Activated naive CD4-positive, alpha-beta T cell treated with anti-CD3 and anti-CD28 coated beads, Interleukin-2, amount 50 U/mL, for 16 hours (primary cell): ENCODE measurements around the gene PRR15L.
"Not testable (repeated sequence)": the region's sequence is repeated elsewhere in the genome, so short reads cannot be mapped to it uniquely, and the experiment has no call there.

Experiments used
- DNase-seq: peaks from one replicate; pipeline ENCODE4 v3.0.0-alpha.2; 2020

Gene PRR15L

GRCh38 chr17:47956791-47957590, 692 bp downstream of the PRR15L start:
- no peak for DNase-seq

- DNase-seq: no peak
Observed at GRCh38 chr17:47955497-47956461, 1.9 kb downstream of the PRR15L start.

DNA sequence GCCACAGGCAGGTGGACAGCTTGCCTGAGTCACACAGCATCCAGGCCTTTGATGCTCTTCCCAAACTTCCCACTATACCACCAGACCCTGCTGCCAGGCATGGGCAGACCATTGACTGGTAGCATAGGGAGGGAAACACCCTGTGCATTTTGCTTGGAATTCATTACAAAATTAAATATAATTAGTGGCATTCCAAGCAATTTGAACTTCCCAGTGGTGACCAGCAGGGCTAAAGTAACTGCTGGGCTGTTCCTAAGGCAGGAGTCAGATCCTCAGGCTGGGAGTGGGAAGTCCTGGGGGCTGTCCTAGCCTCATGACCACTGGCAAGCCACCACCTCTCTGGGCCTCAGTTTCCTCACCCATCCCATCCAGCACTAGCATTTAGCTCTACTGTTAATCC, 3.8 kb downstream of the PRR15L start:
- DNase-seq: no peak

DNA sequence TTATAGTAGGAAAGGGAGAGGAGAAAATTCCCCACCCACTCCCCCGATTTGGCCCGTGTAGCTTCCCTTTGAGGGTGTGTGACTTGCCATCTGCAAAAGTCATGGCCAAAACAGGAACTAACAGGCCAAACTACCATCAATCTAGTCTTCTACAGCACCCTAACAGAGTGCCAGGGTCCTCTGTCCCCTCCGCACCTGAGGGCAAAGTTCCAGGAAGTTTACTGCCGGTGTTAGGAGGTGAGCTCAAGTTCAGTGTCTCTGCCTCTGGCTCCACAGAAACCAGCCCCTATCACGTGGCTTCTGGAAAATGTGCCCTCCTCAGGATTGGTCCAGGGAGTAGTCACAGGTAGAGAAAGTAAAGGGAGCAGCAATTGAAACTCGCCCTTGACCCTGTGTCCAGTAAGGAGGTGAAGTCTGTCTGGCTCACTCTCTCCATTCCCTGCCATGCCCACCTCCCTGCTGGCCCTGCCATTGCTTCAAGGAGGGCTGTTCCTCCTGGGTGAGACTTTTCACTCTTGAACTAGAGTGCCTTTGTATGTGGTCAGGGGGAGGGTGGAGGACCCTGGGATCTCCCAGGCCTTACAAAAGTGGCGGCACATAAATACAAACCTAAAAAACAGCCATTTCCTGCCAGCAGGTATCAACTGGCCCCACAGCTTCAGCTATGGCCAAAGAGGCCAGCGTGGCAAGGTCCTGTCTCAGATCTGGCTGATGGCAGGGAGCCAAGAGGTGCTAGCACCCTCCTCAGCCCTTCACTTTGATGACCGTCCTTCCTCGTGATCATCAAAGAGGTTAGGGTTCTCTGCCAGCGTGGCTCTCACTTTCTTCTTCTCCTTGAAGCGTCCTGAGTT, 5.3 kb downstream of the PRR15L start:
- DNase-seq: no peak

DNA sequence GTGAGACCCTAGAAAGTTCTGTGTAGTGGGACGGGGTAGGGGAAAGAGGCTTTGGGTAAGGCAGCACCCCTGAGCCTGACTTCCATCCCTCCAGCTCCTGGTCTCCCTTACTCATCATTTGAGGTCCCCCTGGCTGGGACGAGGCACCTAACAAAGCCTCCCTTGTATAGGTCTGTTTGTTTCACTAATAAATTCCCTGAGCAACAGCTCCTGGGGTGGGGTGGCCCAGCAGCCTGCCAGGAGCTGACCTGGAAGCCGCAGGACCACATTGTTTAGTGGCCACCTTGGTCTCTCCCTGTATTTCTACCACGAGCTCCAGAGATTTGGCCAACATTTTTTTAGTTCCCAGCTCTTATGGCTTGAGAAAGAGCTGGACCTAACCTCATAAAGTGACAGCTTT, 7.2 kb downstream of the PRR15L start:
- DNase-seq: no peak

- no peak for DNase-seq
Observed at GRCh38 chr17:47949946-47950345, 7.7 kb downstream of the PRR15L start.

- peak; percentile 76 for DNase-seq
Observed at GRCh38 chr17:47949197-47949759, 8.4 kb downstream of the PRR15L start.

DNA sequence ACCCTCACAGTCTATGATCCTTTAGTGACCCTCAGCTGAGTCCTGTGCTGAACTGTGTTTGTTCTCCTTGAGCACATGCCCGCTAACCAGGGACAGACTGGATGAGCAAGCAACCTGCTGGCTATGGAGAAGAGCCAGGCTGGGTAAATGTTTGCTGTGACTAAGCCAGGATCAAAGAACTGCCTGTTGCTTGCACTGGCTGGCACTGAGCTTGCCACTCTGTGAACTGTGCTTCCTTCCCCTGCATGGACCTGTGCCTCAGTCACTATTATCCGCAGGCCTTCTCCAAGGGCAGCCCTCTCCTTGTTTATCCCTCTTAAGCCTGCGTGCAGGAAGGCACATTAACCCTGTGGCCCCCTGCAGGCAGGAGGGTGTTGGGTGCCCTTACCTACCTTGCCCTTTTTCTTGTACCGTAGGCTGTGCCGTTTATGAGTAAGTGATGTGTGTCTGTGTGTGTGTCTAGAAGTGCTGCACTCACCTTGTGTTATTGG, 8.9 kb downstream of the PRR15L start:
- DNase-seq: no peak

- DNase-seq: peak; percentile 78
Observed at GRCh38 chr17:47946929-47947397, 10.7 kb downstream of the PRR15L start.

GRCh38 chr17:47946516-47946915, 11.2 kb downstream of the PRR15L start:
- DNase-seq: no peak

GRCh38 chr17:47945529-47946508, 11.9 kb downstream of the PRR15L start:
- DNase-seq: no peak

DNA sequence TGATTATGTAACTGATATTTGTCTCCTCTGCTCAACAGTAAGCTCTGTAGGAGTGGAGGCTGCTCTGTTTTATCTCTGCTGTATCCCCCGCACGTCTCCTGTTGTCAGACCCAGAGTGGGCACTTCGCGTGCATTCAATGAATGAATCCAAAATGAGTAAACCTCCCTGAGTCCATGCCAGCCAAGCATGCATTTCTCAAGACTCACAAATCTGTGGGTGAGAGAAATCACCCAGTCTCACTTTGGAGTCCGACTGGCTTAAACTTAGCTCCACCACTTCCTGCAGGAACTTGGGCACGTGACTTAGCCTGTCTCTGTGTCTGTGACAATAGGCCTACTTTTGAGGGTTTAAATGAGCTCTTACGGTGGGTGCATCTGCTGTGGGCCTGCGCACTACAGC, 12.6 kb downstream of the PRR15L start:
- no peak for DNase-seq

GRCh38 chr17:47942568-47942967, 15.1 kb downstream of the PRR15L start:
- no peak for DNase-seq

DNA sequence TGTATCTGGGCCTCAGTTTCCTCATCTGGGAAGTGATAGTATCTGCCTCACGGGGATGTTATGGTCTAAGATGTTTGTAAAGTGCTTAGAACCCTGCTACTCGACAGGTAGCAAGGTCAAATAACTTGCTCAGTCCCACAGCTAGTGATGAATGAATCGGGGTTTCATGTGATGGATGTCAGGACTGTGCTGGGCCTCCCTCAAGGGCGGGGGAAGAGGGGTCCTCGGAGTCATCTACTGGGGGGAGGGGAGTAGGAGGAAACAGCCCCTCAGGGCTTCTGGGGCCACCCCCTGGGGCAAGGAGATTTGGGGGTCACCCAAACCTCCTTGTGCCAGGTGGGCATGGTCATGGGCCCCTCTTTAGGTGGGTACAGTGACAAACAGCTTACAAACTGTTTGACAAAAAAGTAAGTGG, 15.6 kb downstream of the PRR15L start:
- DNase-seq: no peak

- peak; percentile 95 for DNase-seq
Observed at GRCh38 chr17:47941246-47942095, 16.2 kb downstream of the PRR15L start, which contains the start of gene PNPO. Gene PNPO (plus strand): TSS chr17:47941571. CDS start chr17:47941676, 105 bp downstream.

DNA sequence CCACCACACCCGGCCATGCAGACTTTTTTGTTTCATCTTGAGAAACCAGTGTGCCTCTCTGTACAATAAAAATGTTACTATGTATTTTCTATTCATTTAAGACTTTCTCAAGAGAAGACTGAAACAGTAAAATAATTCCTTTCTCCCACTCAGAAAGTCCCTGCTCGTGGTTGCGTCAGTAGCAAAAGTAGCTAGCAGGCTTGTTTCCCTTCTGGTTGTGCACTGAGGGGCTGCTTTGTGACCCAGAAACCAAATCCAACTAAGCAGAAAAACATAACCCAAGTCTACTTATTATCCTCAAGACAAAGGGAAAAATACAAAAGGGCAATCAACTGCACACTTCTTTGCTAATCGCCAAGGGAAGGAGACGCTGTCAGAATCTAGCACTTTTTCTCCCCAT, 19.7 kb downstream of the PRR15L start:
- no peak for DNase-seq

- DNase-seq: no peak
Observed at GRCh38 chr17:47935961-47936360, 21.7 kb downstream of the PRR15L start.

DNA sequence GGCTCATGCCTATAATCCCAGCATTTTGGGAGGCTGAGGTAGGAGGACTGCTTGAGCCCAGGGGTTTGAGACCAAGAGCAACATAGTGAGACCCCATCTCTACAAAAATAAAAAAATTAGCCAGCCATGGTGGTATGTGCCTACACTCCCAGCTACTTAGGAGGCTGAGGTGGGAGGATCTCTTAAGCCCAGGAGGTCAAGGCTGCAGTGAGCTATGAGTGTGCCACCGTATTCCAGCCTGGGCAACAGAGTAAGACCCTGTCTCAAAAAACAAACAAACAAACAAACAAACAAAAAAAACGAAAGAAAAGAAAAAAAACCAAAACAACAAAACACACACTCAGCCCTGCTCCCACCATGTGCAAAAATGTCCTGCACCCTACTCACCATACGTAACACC, 22.2 kb downstream of the PRR15L start:
- not testable (repeated sequence) for DNase-seq

GRCh38 chr17:47934856-47935255, 22.8 kb downstream of the PRR15L start:
- DNase-seq: no peak

- no peak for DNase-seq
Observed at GRCh38 chr17:47931848-47932247, 25.8 kb downstream of the PRR15L start.
